ENCODE measurements around the gene C19orf81. TPM values are rescaled to one million over a fixed set of nuclear protein-coding genes. Genes with fewer than 3 reads are reported as not detected.

The C19orf81 gene
- total and polyA plus RNA-seq, 4 donors: 1.3 to 2.5 (median 1.7) TPM; not detected in 1

DNA sequence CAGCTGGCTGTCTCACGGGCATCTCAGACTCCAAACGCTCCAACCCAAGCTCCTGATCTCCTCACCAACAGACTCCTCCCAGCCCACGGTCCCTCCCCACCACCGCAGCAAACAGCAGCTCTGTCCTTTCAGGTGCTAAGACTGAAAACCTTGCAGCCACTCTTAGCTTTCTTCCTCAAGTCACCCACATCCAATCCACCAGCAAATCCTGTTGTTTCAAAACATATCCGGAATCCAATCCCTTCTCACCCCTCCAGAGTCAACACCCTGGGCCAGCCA, 20.8 kb downstream of the C19orf81 start:
- Histone ChIP-seq H3K27ac (ENCODE audit: low read depth in 1 of 2, low read length in 1 of 2) (no peak overlapping the region), H3K27me3 (ENCODE audit: control insufficient read depth in 3 of 3, insufficient read depth in 3 of 3, low read length in 2 of 3) (peaks cover 20 to 47% (median 20%) of the 10 kb centered on the region in 3 donors), H3K4me1 (ENCODE audit: control insufficient read depth in 5 of 5, insufficient read depth in 5 of 5, low read length in 5 of 5) (peaks cover 0 to 5% (median 0%) of the 10 kb centered on the region in 5 donors), H3K9ac (ENCODE audit: insufficient read depth in 1 of 2, low read length in 2 of 2) (no peak overlapping the region), H3K4me3 (no peak overlapping the region), H3K36me3 (ENCODE audit: control insufficient read depth in 4 of 4, insufficient read depth in 4 of 4, low read length in 4 of 4) (no peaks in the 10 kb centered on the region), H3K9me3 (ENCODE audit: control insufficient read depth in 4 of 4, insufficient read depth in 3 of 4, low read length in 3 of 4) (peaks cover 0 to 2% (median 0%) of the 10 kb centered on the region in 4 donors)
- ATAC-seq (ENCODE audit: insufficient read depth, low FRiP score) (no peak), DNase-seq (no peak)
- no peak for TF ChIP-seq CTCF (IDR thresholded peaks at IDR 0.05; ENCODE audit: control extremely low read depth, extremely low read depth)
- 31 to 43% methylated on average over 5 of the region's 5 CpGs for WGBS, 2 donors

GRCh38 chr19:50673118-50673517, 23.9 kb downstream of the C19orf81 start:
- H3K36me3 ChIP-seq (ENCODE audit: control insufficient read depth in 4 of 4, insufficient read depth in 4 of 4, low read length in 4 of 4): no peaks in the 10 kb centered on the region
- H3K27me3 ChIP-seq (ENCODE audit: control insufficient read depth in 3 of 3, insufficient read depth in 3 of 3, low read length in 2 of 3): peaks cover 9 to 39% (median 16%) of the 10 kb centered on the region in 3 donors
- TF ChIP-seq CTCF (IDR thresholded peaks at IDR 0.05; ENCODE audit: control extremely low read depth, extremely low read depth): no peak
- ATAC-seq (ENCODE audit: insufficient read depth, low FRiP score) (no peak), DNase-seq (no peak)
- no peak overlapping the region for H3K27ac ChIP-seq (ENCODE audit: low read depth in 1 of 2, low read length in 1 of 2)
- H3K4me3 ChIP-seq: no peak overlapping the region
- peaks cover 0 to 9% (median 0%) of the 10 kb centered on the region in 4 donors for H3K9me3 ChIP-seq (ENCODE audit: control insufficient read depth in 4 of 4, insufficient read depth in 3 of 4, low read length in 3 of 4)
- H3K9ac ChIP-seq (ENCODE audit: insufficient read depth in 1 of 2, low read length in 2 of 2): no peak overlapping the region
- H3K4me1 ChIP-seq (ENCODE audit: control insufficient read depth in 5 of 5, insufficient read depth in 5 of 5, low read length in 5 of 5): peaks cover 0 to 2% (median 0%) of the 10 kb centered on the region in 5 donors
- WGBS, 2 donors: 25 to 26% methylated on average over 15 of the region's 15 CpGs

GRCh38 chr19:50676625-50677197, 27.5 kb downstream of the C19orf81 start:
- Histone ChIP-seq H3K4me3 (no peak overlapping the region), H3K27me3 (ENCODE audit: control insufficient read depth in 3 of 3, insufficient read depth in 3 of 3, low read length in 2 of 3) (peaks cover 0 to 23% (median 2%) of the 10 kb centered on the region in 3 donors), H3K36me3 (ENCODE audit: control insufficient read depth in 4 of 4, insufficient read depth in 4 of 4, low read length in 4 of 4) (no peaks in the 10 kb centered on the region), H3K27ac (ENCODE audit: low read depth in 1 of 2, low read length in 1 of 2) (no peak overlapping the region), H3K9ac (ENCODE audit: insufficient read depth in 1 of 2, low read length in 2 of 2) (no peak overlapping the region), H3K9me3 (ENCODE audit: control insufficient read depth in 4 of 4, insufficient read depth in 3 of 4, low read length in 3 of 4) (peaks cover 0 to 9% (median 0%) of the 10 kb centered on the region in 4 donors), H3K4me1 (ENCODE audit: control insufficient read depth in 5 of 5, insufficient read depth in 5 of 5, low read length in 5 of 5) (no peaks in the 10 kb centered on the region)
- no peak for TF ChIP-seq CTCF (IDR thresholded peaks at IDR 0.05; ENCODE audit: control extremely low read depth, extremely low read depth)
- ATAC-seq (ENCODE audit: insufficient read depth, low FRiP score) (no peak), DNase-seq (no peak)
- WGBS, 2 donors: 62 to 69% methylated on average over 1 of the region's 1 CpG

DNA sequence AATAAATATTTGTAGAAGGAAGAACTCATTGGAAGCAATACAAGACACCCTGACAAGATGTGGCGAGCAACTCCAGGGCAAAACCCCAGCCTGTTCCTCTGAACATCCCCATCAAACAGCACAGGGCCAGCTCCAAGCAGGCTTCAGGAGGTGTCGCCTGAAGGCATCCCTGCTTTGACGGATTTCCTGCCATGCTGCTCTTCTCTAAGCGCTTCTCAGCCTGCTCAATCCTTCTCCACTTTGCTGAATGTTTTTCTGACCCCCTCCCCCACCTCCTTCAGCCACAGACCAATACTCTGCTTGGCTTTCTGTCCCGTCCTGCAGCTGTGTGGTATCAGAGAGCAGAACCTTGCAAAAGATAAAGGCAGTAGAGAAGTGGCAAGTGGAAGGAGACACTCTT, 28.4 kb downstream of the C19orf81 start:
- Histone ChIP-seq H3K4me1 (ENCODE audit: control insufficient read depth in 5 of 5, insufficient read depth in 5 of 5, low read length in 5 of 5) (no peaks in the 10 kb centered on the region), H3K36me3 (ENCODE audit: control insufficient read depth in 4 of 4, insufficient read depth in 4 of 4, low read length in 4 of 4) (no peaks in the 10 kb centered on the region), H3K4me3 (no peak overlapping the region), H3K9ac (ENCODE audit: insufficient read depth in 1 of 2, low read length in 2 of 2) (no peak overlapping the region), H3K9me3 (ENCODE audit: control insufficient read depth in 4 of 4, insufficient read depth in 3 of 4, low read length in 3 of 4) (peaks cover 0 to 9% (median 0%) of the 10 kb centered on the region in 4 donors), H3K27ac (ENCODE audit: low read depth in 1 of 2, low read length in 1 of 2) (no peak overlapping the region), H3K27me3 (ENCODE audit: control insufficient read depth in 3 of 3, insufficient read depth in 3 of 3, low read length in 2 of 3) (peaks cover 0 to 17% (median 2%) of the 10 kb centered on the region in 3 donors)
- no peak for TF ChIP-seq CTCF (IDR thresholded peaks at IDR 0.05; ENCODE audit: control extremely low read depth, extremely low read depth)
- DNase-seq: no peak
- no peak for ATAC-seq (ENCODE audit: insufficient read depth, low FRiP score)
- WGBS, 2 donors: 54 to 66% methylated on average over 5 of the region's 5 CpGs

Measured in lung (tissue), 12 donors.